ENCODE measurements around the gene ALKBH3.

- TF ChIP-seq, protein P1, sequence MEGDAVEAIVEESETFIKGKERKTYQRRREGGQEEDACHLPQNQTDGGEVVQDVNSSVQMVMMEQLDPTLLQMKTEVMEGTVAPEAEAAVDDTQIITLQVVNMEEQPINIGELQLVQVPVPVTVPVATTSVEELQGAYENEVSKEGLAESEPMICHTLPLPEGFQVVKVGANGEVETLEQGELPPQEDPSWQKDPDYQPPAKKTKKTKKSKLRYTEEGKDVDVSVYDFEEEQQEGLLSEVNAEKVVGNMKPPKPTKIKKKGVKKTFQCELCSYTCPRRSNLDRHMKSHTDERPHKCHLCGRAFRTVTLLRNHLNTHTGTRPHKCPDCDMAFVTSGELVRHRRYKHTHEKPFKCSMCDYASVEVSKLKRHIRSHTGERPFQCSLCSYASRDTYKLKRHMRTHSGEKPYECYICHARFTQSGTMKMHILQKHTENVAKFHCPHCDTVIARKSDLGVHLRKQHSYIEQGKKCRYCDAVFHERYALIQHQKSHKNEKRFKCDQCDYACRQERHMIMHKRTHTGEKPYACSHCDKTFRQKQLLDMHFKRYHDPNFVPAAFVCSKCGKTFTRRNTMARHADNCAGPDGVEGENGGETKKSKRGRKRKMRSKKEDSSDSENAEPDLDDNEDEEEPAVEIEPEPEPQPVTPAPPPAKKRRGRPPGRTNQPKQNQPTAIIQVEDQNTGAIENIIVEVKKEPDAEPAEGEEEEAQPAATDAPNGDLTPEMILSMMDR (IDR thresholded peaks at IDR 0.05 in 4 of 5, conservative IDR thresholded peaks at IDR 0.05 in 1 of 5) = no peak
- no peak for TF ChIP-seq POLR2A (IDR thresholded peaks at IDR 0.05)
Measured at GRCh38 chr11:43833657-43834073, 47.0 kb upstream of the ALKBH3 start.

All from gastrocnemius medialis (tissue), 4 donors.